CD4-positive, alpha-beta T cell treated with Interleukin-12 subunit alpha and Interleukin-12 subunit beta, for 1 hour (primary cell): ENCODE data around the gene MYH15.

Experiments
- DNase-seq: peaks from one replicate; pipeline ENCODE4 v3.0.0-alpha.2; 2020

Gene MYH15

GRCh38 chr3:108510496-108510895 is at the start of gene MYH15:
TSS of gene MYH15 (minus strand) at chr3:108510596. CDS start at chr3:108510530, 66 bp downstream.
- DNase-seq: no peak

DNA sequence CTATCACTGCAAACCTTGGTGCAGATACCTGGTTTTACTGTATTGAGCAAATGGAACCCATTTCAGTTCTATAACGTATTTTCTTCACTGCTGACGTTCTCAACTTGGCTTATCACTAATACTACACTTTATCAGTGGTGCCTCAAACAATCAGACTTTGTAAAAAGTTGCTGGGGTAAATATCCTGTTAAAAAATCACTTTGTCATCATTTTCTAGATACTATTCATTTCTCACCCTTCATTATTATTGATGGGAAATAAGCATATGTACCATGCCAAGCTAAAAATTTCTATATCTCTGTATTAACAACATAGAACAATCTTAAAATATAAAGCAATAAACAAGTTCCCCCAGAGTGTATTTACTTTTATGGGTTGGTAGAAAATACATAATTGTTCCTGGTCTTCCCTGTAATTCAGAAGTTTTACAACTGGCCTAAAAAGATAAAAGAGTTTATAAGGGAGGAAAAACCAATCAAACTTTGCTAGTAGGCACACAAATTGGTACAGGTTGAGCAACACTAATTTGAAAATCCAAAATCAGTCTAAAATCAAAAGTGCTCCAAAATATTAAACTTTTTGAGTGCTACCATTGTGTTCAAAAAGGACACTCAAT is 45.7 kb upstream of the MYH15 start:
- no peak for DNase-seq

DNA sequence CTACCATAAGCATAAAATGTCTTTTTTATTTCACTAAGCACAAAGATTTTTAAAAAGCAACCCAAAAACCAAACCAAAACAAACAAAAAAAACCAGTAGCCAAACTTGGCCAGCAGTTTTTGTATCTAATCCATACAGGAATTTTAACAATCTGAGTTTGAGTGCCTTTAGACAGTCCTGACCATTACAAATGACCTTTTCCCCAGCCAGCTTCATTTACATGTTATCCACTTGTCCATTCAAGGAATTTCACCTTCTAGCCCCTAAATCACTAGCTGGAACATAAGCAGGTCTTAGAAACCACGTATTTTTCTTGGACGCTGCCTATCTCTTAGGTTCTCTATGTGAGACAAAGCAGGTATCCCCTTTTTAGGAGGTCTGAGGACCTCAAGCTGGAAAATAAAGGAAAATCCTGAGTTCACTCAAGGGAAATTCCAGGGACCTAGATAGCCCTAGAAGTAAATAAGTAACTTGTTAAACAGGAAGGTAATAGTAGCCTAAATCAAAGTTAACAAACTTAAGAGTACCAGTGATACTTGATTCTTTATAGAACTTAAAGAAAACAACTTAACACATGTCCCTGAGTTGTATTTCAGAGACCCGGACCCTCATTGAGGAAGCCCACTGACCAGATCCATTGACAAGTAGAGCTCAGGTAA is 44.6 kb upstream of the MYH15 start:
- DNase-seq: no peak

DNA sequence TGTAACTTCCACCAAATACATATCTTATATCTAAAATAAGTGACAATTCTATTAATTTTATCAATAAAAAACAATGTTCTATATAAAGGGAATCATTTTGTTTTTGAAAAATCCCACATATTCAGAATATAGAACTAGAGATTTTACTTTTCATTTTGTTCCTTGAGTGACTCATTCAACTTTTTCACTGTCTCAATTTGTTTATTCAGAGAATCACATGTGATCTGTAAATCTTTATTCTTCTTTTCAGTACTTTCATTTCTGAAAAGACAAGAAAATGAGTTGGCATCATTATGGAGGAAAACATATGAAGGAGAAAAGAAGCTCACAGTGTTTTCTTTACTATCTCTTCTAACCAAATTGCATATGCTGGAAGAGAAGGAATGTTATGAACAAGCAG is 43.8 kb upstream of the MYH15 start:
- DNase-seq: no peak

DNA sequence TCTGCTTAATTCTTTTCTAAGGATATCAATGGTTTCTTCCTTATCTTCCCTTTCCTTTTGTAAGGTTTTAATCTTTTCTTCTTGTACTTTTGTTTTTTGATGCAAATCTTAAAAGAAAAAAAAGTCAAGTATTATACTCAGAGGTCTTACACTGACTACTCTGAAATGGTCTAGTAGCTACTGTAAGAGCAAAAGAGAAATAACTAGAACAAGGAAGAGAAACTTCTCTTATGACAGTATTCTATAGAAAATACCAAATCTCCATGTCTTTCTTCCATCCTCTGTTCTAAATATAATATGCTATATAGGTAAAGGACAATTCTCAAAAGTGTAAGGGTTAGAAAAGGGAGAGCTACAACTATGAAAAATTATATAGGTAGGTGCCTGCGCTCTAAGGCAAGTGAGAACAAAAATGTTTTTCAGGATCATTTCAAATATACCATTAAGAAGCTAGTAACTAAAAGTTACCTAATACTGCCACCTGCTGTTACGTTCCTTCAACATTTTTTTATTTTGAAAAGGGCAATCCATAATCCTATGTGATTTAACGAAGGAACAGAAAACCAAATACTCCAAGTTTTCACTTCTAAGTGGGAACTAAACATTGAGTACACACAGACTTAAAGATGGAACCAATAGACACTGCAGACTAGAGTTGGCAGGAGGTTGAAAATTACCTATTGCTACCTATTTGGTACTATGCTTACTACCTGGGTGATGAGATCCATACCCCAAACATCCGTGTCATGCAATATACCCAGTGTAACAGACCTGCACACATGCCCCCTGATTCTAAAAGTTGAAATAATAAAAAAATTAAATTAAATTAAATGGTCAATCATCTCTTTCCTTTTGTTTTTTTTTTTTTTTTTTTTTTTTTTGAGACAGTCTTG is 42.1 kb upstream of the MYH15 start:
- peak; percentile 59 for DNase-seq

GRCh38 chr3:108548886-108549285 is 38.5 kb upstream of the MYH15 start:
- DNase-seq: no peak

- no peak for DNase-seq
These were observed 37.9 kb upstream of the MYH15 start for GRCh38 chr3:108548304-108548703.

DNA sequence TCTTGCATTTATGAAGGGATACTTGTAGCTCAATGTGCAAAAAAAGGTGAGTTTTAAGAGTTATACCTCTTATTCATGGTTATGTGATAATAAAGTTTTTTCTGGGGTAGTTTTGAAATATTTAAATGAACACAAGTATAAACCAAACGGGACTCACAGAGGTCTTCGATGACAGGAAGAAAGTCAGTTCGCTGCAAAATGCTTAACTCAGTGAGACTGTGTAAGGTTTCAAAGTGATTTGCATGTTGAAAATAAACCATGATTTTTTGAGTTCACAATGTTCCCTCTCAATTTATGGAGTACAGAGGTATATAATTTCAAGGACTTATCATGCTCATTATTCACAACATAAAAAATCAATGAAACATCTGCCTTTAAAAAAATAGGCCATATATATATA is 36.3 kb upstream of the MYH15 start:
- DNase-seq: no peak

- DNase-seq: no peak
These were observed 35.9 kb upstream of the MYH15 start for GRCh38 chr3:108546247-108546646.

DNA sequence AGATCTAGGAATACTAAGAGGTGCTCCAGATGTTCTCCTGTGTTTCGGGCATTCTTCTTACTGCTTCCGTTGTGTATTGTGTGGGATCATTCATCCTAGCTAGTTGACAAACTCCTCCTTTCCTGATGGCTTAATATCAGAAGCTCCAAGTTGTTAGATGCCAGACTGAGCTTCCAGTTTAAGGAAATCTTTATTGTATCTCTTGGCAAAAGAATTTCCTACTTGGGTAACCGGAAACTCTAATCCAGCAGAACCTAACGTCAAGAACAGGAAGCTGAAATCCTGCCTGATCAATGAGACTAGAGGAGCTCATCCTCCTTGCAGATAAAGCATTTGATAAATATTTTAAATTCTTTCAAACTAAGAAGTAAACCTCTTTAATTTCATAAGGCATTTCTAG is 27.7 kb upstream of the MYH15 start:
- no peak for DNase-seq

DNA sequence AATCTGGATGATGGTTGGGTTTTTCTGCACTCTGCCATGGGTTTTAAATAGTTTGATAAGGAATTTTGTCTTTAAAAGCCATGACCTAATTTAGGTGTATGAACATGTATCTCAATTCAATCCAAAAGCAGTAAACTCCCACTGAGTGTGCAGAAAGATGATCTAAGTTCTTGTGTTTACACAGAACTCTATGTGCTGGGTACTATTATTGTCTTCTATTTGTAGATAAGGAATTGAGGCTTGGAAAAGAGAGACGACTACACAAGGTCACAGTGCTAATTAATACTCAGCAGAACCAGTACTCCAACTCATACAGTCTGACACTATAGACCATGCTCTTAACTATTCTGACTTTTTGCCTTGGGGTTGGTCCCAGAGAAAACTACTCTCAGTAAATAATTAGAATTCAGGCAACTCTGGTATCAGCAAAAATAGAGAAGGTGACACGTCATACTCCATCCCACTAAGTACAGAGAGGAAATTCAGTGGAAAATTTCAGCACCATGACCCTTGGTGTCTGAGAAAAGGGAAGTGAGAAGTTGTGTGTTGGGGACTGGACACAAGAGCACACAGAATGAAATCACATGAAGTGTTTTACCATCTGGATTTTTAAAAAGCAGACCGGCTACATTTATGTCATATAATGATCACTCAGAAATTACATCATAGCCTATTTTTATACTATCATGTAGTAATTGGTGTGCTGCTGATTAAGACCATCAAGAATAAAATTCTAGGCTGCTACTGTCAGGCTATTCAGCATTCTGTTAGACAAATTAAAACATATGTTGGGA is 18.3 kb upstream of the MYH15 start:
- no peak for DNase-seq

GRCh38 chr3:108527817-108528216 is 17.4 kb upstream of the MYH15 start:
- DNase-seq: no peak

DNA sequence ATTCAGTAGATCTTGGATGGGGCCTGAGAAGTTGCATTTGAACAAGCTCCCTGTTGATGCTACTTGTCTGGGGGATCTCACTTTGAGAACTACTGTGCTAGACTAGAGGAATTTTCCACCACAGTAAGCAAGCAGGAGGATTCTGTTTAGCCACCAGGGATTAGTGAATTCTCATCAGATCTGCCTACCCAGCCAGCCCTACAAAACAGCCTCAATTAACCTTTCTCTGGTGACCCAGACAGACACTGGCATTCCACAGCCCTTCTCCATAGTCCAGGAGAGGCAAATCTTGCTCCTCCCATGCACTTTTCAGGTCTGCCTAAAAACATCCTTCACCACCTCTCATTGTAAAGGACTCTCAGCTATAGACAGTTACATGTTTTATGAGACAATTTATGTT is 16.7 kb upstream of the MYH15 start:
- no peak for DNase-seq

DNA sequence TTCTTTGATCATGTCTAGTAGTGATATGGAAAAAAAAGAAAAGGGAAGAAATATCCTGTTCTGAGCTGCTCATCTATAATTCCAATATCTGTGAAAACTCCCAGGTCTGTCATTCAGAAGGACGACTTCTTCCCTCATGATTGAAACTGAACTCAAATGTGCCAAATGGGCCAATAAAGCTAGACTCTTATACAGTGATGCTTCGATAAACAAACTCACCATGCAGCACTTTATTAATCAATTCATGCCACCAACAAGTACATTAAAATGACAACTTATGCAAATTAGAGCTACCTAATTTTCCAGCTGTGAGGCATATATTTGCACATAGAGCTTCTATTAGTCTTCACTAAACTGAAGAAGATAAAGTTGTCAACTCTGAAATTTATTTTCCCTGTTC is 15.6 kb upstream of the MYH15 start:
- no peak for DNase-seq

DNA sequence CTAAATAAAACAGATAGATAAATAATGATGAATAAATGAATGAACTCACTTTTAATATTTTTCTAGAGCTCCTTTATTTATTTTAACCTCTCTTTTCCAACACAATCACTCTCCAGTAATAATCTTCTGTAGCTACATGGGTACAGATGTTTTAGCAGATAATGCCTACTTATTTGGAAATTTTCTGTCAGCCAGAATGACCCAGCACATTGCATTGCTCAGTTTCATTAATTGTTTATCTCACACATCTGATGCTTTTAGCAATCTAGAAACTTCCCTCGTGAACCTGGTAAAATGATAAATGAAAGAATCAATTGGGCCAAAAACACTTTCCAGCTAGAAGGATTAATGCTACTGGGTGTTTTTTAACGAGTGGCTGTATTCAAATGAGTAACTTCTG is 14.9 kb upstream of the MYH15 start:
- no peak for DNase-seq

DNA sequence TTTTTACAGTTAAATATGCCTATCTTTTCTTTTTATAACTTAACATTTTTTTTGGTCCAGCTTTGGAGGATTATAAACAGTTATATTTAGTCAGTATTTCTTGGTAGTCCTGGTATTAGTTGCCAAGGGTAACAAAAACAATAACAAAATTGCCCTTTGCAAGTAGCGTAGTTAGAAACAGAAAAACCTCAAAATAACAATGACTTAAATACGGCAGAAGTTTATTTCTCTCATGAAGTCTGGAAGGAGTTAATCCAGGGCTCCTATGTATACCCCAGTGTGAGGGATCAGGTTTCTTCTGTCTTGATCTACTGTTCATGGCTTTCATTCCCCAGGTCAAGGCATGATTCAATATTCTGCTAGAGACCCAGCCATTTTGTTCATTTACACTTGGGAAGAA is 14.1 kb upstream of the MYH15 start:
- no peak for DNase-seq

DNA sequence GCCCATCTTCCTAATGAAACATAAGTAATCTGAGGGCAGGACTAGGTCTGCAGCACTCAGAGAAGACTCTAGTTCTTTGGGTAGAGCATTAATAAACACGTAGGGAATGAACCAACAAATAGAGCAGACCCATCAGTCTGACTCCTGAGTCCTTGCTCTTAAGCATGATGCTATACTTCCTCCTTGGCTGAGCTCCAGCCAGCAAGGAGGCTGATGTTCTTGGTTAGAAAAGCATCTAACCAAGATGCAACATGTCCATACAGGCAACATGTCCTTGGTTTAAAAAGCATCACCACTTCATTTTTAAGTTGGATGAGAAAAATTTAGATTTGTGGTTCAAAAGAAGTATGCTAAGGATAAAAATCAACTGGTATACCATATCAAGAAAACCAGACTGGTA is 8.5 kb upstream of the MYH15 start:
- DNase-seq: no peak

- no peak for DNase-seq
These were observed 6.5 kb upstream of the MYH15 start for GRCh38 chr3:108516881-108517280.

- no peak for DNase-seq
These were observed 3.6 kb upstream of the MYH15 start for GRCh38 chr3:108513961-108514360.

GRCh38 chr3:108512671-108513070 is 2.3 kb upstream of the MYH15 start:
- DNase-seq: no peak

DNA sequence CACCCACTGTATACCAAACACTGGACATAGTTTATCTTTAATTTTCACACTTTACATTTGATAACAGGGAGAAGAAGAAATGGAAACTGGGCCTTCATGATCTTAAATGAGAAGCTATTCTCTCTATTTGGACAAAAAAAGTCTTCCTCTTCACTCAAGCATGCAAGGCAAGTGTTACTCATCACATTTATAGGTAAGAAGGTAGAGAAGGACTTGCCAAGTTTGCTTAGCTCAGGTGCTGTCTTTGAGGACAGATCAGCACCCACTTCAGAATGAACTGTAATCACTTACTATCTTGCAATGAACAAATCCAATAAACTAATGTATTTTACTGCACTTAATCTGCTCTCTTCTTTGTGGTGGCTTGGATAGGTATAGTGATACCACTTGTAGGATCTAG is 1.1 kb upstream of the MYH15 start:
- no peak for DNase-seq

- DNase-seq: no peak
These were observed 659 bp upstream of the MYH15 start for GRCh38 chr3:108511055-108511454.

DNA sequence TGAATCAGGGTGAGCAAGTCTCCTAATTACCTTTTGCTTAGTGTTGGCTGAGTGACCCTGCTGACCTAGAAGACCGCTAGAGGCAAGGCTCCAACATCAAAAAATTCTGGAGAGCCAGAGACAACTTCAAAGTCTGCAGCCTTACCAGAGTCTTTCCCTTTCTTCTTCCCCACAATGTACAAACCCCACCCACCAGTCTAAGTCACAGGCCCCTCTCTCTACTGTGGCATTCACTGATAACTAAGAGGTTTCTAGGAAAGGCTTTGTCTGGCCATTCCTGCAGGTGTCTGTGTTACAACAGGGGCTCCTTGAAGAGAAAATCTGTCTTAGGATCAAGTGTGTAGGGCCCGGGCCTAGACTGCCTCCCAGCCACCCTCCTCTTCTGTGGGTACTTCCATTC is 525 bp downstream of the MYH15 start:
- DNase-seq: no peak
